ENCODE results near the gene PRKCE. TPM values are rescaled to one million over a fixed set of nuclear protein-coding genes. Genes with fewer than 3 reads are reported as not detected.

Gene PRKCE
- total and polyA plus RNA-seq, 2 experiments from 2014 or later = 0.94 to 1.2 TPM

DNA sequence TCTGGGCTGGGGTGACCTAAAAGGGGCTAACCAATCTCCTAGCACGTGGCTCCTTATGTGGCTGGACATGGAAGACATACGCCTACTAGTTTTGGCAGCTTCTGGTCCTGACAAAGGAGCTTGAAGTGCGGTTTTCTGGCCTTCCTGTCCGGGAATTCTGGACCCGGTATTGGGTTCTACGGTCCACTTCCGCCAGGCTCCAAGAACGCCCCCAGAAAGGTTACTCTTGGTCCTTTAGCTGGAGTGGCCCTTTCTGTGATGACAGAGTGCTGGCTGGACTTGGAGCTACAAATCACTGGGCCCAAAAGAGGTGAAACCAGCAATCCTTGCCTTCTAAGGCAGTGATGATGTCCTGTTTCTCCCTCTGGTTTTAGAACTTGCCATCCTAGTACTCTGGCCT is 481.5 kb downstream of the PRKCE start (continued):
- TF ChIP-seq, protein P1, sequence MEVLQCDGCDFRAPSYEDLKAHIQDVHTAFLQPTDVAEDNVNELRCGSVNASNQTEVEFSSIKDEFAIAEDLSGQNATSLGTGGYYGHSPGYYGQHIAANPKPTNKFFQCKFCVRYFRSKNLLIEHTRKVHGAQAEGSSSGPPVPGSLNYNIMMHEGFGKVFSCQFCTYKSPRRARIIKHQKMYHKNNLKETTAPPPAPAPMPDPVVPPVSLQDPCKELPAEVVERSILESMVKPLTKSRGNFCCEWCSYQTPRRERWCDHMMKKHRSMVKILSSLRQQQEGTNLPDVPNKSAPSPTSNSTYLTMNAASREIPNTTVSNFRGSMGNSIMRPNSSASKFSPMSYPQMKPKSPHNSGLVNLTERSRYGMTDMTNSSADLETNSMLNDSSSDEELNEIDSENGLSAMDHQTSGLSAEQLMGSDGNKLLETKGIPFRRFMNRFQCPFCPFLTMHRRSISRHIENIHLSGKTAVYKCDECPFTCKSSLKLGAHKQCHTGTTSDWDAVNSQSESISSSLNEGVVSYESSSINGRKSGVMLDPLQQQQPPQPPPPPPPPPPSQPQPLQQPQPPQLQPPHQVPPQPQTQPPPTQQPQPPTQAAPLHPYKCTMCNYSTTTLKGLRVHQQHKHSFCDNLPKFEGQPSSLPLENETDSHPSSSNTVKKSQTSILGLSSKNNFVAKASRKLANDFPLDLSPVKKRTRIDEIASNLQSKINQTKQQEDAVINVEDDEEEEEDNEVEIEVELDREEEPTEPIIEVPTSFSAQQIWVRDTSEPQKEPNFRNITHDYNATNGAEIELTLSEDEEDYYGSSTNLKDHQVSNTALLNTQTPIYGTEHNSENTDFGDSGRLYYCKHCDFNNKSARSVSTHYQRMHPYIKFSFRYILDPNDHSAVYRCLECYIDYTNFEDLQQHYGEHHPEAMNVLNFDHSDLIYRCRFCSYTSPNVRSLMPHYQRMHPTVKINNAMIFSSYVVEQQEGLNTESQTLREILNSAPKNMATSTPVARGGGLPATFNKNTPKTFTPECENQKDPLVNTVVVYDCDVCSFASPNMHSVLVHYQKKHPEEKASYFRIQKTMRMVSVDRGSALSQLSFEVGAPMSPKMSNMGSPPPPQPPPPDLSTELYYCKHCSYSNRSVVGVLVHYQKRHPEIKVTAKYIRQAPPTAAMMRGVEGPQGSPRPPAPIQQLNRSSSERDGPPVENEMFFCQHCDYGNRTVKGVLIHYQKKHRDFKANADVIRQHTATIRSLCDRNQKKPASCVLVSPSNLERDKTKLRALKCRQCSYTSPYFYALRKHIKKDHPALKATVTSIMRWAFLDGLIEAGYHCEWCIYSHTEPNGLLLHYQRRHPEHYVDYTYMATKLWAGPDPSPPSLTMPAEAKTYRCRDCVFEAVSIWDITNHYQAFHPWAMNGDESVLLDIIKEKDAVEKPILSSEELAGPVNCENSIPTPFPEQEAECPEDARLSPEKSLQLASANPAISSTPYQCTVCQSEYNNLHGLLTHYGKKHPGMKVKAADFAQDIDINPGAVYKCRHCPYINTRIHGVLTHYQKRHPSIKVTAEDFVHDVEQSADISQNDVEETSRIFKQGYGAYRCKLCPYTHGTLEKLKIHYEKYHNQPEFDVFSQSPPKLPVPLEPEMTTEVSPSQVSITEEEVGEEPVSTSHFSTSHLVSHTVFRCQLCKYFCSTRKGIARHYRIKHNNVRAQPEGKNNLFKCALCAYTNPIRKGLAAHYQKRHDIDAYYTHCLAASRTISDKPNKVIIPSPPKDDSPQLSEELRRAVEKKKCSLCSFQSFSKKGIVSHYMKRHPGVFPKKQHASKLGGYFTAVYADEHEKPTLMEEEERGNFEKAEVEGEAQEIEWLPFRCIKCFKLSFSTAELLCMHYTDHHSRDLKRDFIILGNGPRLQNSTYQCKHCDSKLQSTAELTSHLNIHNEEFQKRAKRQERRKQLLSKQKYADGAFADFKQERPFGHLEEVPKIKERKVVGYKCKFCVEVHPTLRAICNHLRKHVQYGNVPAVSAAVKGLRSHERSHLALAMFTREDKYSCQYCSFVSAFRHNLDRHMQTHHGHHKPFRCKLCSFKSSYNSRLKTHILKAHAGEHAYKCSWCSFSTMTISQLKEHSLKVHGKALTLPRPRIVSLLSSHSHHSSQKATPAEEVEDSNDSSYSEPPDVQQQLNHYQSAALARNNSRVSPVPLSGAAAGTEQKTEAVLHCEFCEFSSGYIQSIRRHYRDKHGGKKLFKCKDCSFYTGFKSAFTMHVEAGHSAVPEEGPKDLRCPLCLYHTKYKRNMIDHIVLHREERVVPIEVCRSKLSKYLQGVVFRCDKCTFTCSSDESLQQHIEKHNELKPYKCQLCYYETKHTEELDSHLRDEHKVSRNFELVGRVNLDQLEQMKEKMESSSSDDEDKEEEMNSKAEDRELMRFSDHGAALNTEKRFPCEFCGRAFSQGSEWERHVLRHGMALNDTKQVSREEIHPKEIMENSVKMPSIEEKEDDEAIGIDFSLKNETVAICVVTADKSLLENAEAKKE (CRISPR knock-in tag; IDR thresholded peaks at IDR 0.05) = no peak

DNA sequence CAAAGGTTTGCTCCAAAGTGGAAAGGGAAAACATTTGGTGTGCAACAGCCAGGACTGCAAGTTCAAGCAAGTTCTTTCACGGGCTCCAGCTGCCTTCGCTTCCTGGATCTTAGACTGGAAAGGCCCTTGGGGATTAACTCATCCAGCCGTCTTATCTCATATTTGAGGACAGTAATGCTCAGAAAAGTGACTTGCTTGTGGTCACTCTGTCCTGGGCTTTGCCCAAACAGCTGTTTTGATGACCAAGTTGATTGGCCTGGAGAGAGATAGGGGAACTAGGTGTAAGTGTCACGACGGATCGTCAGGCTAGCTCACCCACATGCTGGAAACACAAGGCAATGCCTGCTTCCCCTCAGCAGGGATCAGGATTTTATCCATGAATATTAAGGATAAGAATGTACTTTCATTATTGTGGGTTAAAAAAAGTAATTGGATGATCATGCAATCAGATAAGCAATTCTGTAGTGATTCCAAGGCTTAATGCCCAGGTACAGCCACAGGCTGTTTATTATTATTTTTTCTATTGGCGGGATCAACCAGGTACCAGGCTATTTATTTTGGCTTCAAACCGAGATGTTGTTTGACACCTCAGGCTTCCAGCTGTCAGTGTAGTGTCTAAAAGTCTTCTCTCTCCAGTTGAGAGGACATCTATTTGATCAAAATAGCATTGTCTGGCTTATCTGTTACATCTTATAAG is 483.2 kb downstream of the PRKCE start:
- DNase-seq (ENCODE audit: low spot score) (no peak), ATAC-seq (no peak)
- no peak overlapping the region for H2AFZ ChIP-seq
- H3K4me2 ChIP-seq = no peak overlapping the region
- H3K4me3 ChIP-seq = no peak overlapping the region
- no peak overlapping the region for H3K4me3 Mint-ChIP-seq
- H3K79me2 ChIP-seq (replicated peaks; ENCODE audit: insufficient read depth) = no peaks in the 10 kb centered on the region
- H3K27me3 Mint-ChIP-seq (ENCODE audit: insufficient read depth, low read depth, poor library complexity) = peaks cover 1% of the 10 kb centered on the region
- H3K27ac Mint-ChIP-seq = no peak overlapping the region
- no peaks in the 10 kb centered on the region for H3K4me1 ChIP-seq (ENCODE audit: insufficient read depth)
- no peaks in the 10 kb centered on the region for H3K36me3 Mint-ChIP-seq (ENCODE audit: low read depth)
- H3K27ac ChIP-seq (ENCODE audit: low read depth) = no peak overlapping the region
- no peaks in the 10 kb centered on the region for H3K36me3 ChIP-seq (ENCODE audit: insufficient read depth)
- no peaks in the 10 kb centered on the region for H3F3A ChIP-seq (replicated peaks; ENCODE audit: low read depth)
- H3K9me2 ChIP-seq (ENCODE audit: insufficient read depth) = 0 out of 2 replicates have a peak, but pooled peaks cover 3% of the 10 kb centered on the region
- H3K4me1 Mint-ChIP-seq = peaks cover 14% of the 10 kb centered on the region; the same call in 2 of the 3 replicates
- H3K27me3 ChIP-seq (ENCODE audit: insufficient read depth) = no peaks in the 10 kb centered on the region
- no peaks in the 10 kb centered on the region for H4K20me1 ChIP-seq (replicated peaks; ENCODE audit: insufficient read depth)
- H3K9me3 Mint-ChIP-seq = no peaks in the 10 kb centered on the region
- no peak for TF ChIP-seq STAT1 (IDR thresholded peaks at IDR 0.05; ENCODE audit: unreplicated experiment)
- TF ChIP-seq, protein P2, sequence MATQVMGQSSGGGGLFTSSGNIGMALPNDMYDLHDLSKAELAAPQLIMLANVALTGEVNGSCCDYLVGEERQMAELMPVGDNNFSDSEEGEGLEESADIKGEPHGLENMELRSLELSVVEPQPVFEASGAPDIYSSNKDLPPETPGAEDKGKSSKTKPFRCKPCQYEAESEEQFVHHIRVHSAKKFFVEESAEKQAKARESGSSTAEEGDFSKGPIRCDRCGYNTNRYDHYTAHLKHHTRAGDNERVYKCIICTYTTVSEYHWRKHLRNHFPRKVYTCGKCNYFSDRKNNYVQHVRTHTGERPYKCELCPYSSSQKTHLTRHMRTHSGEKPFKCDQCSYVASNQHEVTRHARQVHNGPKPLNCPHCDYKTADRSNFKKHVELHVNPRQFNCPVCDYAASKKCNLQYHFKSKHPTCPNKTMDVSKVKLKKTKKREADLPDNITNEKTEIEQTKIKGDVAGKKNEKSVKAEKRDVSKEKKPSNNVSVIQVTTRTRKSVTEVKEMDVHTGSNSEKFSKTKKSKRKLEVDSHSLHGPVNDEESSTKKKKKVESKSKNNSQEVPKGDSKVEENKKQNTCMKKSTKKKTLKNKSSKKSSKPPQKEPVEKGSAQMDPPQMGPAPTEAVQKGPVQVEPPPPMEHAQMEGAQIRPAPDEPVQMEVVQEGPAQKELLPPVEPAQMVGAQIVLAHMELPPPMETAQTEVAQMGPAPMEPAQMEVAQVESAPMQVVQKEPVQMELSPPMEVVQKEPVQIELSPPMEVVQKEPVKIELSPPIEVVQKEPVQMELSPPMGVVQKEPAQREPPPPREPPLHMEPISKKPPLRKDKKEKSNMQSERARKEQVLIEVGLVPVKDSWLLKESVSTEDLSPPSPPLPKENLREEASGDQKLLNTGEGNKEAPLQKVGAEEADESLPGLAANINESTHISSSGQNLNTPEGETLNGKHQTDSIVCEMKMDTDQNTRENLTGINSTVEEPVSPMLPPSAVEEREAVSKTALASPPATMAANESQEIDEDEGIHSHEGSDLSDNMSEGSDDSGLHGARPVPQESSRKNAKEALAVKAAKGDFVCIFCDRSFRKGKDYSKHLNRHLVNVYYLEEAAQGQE (IDR thresholded peaks at IDR 0.05; ENCODE audit: unreplicated experiment) = no peak
- TF ChIP-seq ZNF331 (CRISPR knock-in tag; IDR thresholded peaks at IDR 0.05; ENCODE audit: low read depth) = no peak
- no peak for TF ChIP-seq POLR2AphosphoS5 (IDR thresholded peaks at IDR 0.05; ENCODE audit: low read depth)
- no peak for TF ChIP-seq ZNF114 (CRISPR knock-in tag; IDR thresholded peaks at IDR 0.05)
- TF ChIP-seq, protein P3, sequence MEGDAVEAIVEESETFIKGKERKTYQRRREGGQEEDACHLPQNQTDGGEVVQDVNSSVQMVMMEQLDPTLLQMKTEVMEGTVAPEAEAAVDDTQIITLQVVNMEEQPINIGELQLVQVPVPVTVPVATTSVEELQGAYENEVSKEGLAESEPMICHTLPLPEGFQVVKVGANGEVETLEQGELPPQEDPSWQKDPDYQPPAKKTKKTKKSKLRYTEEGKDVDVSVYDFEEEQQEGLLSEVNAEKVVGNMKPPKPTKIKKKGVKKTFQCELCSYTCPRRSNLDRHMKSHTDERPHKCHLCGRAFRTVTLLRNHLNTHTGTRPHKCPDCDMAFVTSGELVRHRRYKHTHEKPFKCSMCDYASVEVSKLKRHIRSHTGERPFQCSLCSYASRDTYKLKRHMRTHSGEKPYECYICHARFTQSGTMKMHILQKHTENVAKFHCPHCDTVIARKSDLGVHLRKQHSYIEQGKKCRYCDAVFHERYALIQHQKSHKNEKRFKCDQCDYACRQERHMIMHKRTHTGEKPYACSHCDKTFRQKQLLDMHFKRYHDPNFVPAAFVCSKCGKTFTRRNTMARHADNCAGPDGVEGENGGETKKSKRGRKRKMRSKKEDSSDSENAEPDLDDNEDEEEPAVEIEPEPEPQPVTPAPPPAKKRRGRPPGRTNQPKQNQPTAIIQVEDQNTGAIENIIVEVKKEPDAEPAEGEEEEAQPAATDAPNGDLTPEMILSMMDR (conservative IDR thresholded peaks at IDR 0.05; ENCODE audit: low read depth in 2 of 2) = no peak
- no peak for TF ChIP-seq NANOG (IDR thresholded peaks at IDR 0.05; ENCODE audit: borderline replicate concordance)
